Epithelial cell of esophagus (primary cell): ENCODE measurements around the gene PRRT4.

ENCODE experiments used
- DNase-seq: peaks from one replicate; pipeline ENCODE4 v3.0.0; 2010; ENCODE audit warnings: low read depth
- H3K4me3 ChIP-seq: 2 replicates; pipeline ENCODE4 v1.5.1; 2011; ENCODE audit warnings: mild to moderate bottlenecking, low read length, control low read depth
- CTCF ChIP-seq: IDR thresholded peaks from 2 replicates; pipeline ENCODE4 v1.5.1; 2011; ENCODE audit warnings: low read depth, mild to moderate bottlenecking, low read length, control low read depth, inconsistent platforms; ENCODE audit not compliant: insufficient read depth; ENCODE audit errors: missing control alignments

PRRT4 gene

GRCh38 chr7:128407233-128407589 is 45.7 kb upstream of the PRRT4 start:
- TF ChIP-seq CTCF: no peak
- DNase-seq: no peak
- H3K4me3 ChIP-seq: no peak overlapping the region

GRCh38 chr7:128406314-128407232 is 45.1 kb upstream of the PRRT4 start:
- no peak for TF ChIP-seq CTCF
- peak; percentile 16 for DNase-seq
- H3K4me3 ChIP-seq: no peak overlapping the region

- peak; percentile 60 for DNase-seq
- no peak for TF ChIP-seq CTCF
- peak overlapping the region; percentile 59 for H3K4me3 ChIP-seq
These were observed 44.2 kb upstream of the PRRT4 start for GRCh38 chr7:128405471-128406313.

GRCh38 chr7:128404886-128405470 is 43.5 kb upstream of the PRRT4 start:
- no peak for TF ChIP-seq CTCF
- H3K4me3 ChIP-seq: peak overlapping the region; percentile 59
- DNase-seq: peak; percentile 65

GRCh38 chr7:128404143-128404681 is 42.7 kb upstream of the PRRT4 start:
- no peak for TF ChIP-seq CTCF
- peak overlapping the region; percentile 59 for H3K4me3 ChIP-seq
- DNase-seq: peak; percentile 27

GRCh38 chr7:128403676-128404075 is 42.2 kb upstream of the PRRT4 start:
- no peak for DNase-seq
- no peak for TF ChIP-seq CTCF
- H3K4me3 ChIP-seq: no peak overlapping the region
